ENCODE results near the gene DNAH2.

Gene DNAH2

GRCh38 chr17:7864995-7865650 is 147.6 kb downstream of the DNAH2 start:
- H3K18ac ChIP-seq (ENCODE audit: low read length): no peak overlapping the region
- no CpG with 5 or more reads among the region's 5 CpGs for WGBS (ENCODE audit: extremely low coverage, insufficient coverage, low lambda C conversion rate)
- H3K4me2 ChIP-seq (ENCODE audit: low read length): no peak overlapping the region
- no peak overlapping the region for H4K8ac ChIP-seq (ENCODE audit: low read depth, low read length)
- no peak overlapping the region for H2AK5ac ChIP-seq (ENCODE audit: low read length)
- H3K4me1 ChIP-seq (ENCODE audit: control insufficient read depth, low read depth, low read length): no peaks in the 10 kb centered on the region
- H3K4me3 ChIP-seq (ENCODE audit: low read length): no peak overlapping the region
- no peak for DNase-seq
- no peak overlapping the region for H3K27ac ChIP-seq (ENCODE audit: low read depth, low read length)
- H2BK120ac ChIP-seq (ENCODE audit: low read depth, low read length): no peak overlapping the region
- H4K5ac ChIP-seq (ENCODE audit: low read length): no peak overlapping the region
- no peaks in the 10 kb centered on the region for H3K79me1 ChIP-seq (ENCODE audit: low read length)
- no peaks in the 10 kb centered on the region for H3K36me3 ChIP-seq (ENCODE audit: control insufficient read depth, insufficient read depth, low read length)
- H3K56ac ChIP-seq (ENCODE audit: low read length): no peak overlapping the region
- H2BK15ac ChIP-seq (replicated peaks; ENCODE audit: low read depth): no peak overlapping the region
- no peaks in the 10 kb centered on the region for H3K79me2 ChIP-seq (ENCODE audit: control insufficient read depth, insufficient read depth, low read length)
- H3K9ac ChIP-seq (ENCODE audit: low read length): no peak overlapping the region
- H3K27me3 ChIP-seq (ENCODE audit: insufficient read depth, low read length, poor library complexity): no peaks in the 10 kb centered on the region
- H3K23ac ChIP-seq (ENCODE audit: low read length): no peak overlapping the region
- H2BK5ac ChIP-seq (ENCODE audit: low read length): no peak overlapping the region
- H3K4ac ChIP-seq (ENCODE audit: low read depth, low read length): no peak overlapping the region

GRCh38 chr17:7867881-7868329 is 150.4 kb downstream of the DNAH2 start:
- H3K4me3 ChIP-seq (ENCODE audit: low read length): no peak overlapping the region
- no peak overlapping the region for H4K5ac ChIP-seq (ENCODE audit: low read length)
- no peak overlapping the region for H2AK5ac ChIP-seq (ENCODE audit: low read length)
- no peaks in the 10 kb centered on the region for H3K27me3 ChIP-seq (ENCODE audit: insufficient read depth, low read length, poor library complexity)
- H3K23ac ChIP-seq (ENCODE audit: low read length): no peak overlapping the region
- peaks cover 2% of the 10 kb centered on the region for H3K36me3 ChIP-seq (ENCODE audit: control insufficient read depth, insufficient read depth, low read length)
- DNase-seq: no peak
- H2BK5ac ChIP-seq (ENCODE audit: low read length): no peak overlapping the region
- no peak overlapping the region for H2BK120ac ChIP-seq (ENCODE audit: low read depth, low read length)
- H3K56ac ChIP-seq (ENCODE audit: low read length): no peak overlapping the region
- H4K8ac ChIP-seq (ENCODE audit: low read depth, low read length): no peak overlapping the region
- H3K4me2 ChIP-seq (ENCODE audit: low read length): no peak overlapping the region
- H3K27ac ChIP-seq (ENCODE audit: low read depth, low read length): no peak overlapping the region
- no peak overlapping the region for H3K9ac ChIP-seq (ENCODE audit: low read length)
- no peak overlapping the region for H3K18ac ChIP-seq (ENCODE audit: low read length)
- no peaks in the 10 kb centered on the region for H3K79me1 ChIP-seq (ENCODE audit: low read length)
- no CpG with 5 or more reads among the region's 5 CpGs for WGBS (ENCODE audit: extremely low coverage, insufficient coverage, low lambda C conversion rate)
- H3K4me1 ChIP-seq (ENCODE audit: control insufficient read depth, low read depth, low read length): no peaks in the 10 kb centered on the region
- no peaks in the 10 kb centered on the region for H3K79me2 ChIP-seq (ENCODE audit: control insufficient read depth, insufficient read depth, low read length)
- H3K4ac ChIP-seq (ENCODE audit: low read depth, low read length): no peak overlapping the region
- H2BK15ac ChIP-seq (replicated peaks; ENCODE audit: low read depth): no peak overlapping the region

GRCh38 chr17:7873051-7873450 is 155.5 kb downstream of the DNAH2 start:
- no peak overlapping the region for H3K23ac ChIP-seq (ENCODE audit: low read length)
- H4K5ac ChIP-seq (ENCODE audit: low read length): no peak overlapping the region
- H4K8ac ChIP-seq (ENCODE audit: low read depth, low read length): no peak overlapping the region
- no peak overlapping the region for H3K9ac ChIP-seq (ENCODE audit: low read length)
- DNase-seq: no peak
- H2BK120ac ChIP-seq (ENCODE audit: low read depth, low read length): no peak overlapping the region
- H2AK5ac ChIP-seq (ENCODE audit: low read length): no peak overlapping the region
- WGBS (ENCODE audit: extremely low coverage, insufficient coverage, low lambda C conversion rate): no CpG with 5 or more reads among the region's 4 CpGs
- no peak overlapping the region for H3K27ac ChIP-seq (ENCODE audit: low read depth, low read length)
- no peaks in the 10 kb centered on the region for H3K79me2 ChIP-seq (ENCODE audit: control insufficient read depth, insufficient read depth, low read length)
- no peaks in the 10 kb centered on the region for H3K4me1 ChIP-seq (ENCODE audit: control insufficient read depth, low read depth, low read length)
- no peak overlapping the region for H3K4ac ChIP-seq (ENCODE audit: low read depth, low read length)
- H2BK5ac ChIP-seq (ENCODE audit: low read length): no peak overlapping the region
- no peak overlapping the region for H2BK15ac ChIP-seq (replicated peaks; ENCODE audit: low read depth)
- no peaks in the 10 kb centered on the region for H3K79me1 ChIP-seq (ENCODE audit: low read length)
- no peak overlapping the region for H3K18ac ChIP-seq (ENCODE audit: low read length)
- H3K56ac ChIP-seq (ENCODE audit: low read length): no peak overlapping the region
- no peak overlapping the region for H3K4me3 ChIP-seq (ENCODE audit: low read length)
- peaks cover 2% of the 10 kb centered on the region for H3K36me3 ChIP-seq (ENCODE audit: control insufficient read depth, insufficient read depth, low read length)
- H3K4me2 ChIP-seq (ENCODE audit: low read length): no peak overlapping the region
- no peaks in the 10 kb centered on the region for H3K27me3 ChIP-seq (ENCODE audit: insufficient read depth, low read length, poor library complexity)

GRCh38 chr17:7875804-7876370 is 158.3 kb downstream of the DNAH2 start:
- H3K23ac ChIP-seq (ENCODE audit: low read length): no peak overlapping the region
- H2BK5ac ChIP-seq (ENCODE audit: low read length): no peak overlapping the region
- H3K4me1 ChIP-seq (ENCODE audit: control insufficient read depth, low read depth, low read length): no peaks in the 10 kb centered on the region
- no peak overlapping the region for H3K9ac ChIP-seq (ENCODE audit: low read length)
- no peak overlapping the region for H2BK15ac ChIP-seq (replicated peaks; ENCODE audit: low read depth)
- no peaks in the 10 kb centered on the region for H3K79me2 ChIP-seq (ENCODE audit: control insufficient read depth, insufficient read depth, low read length)
- peaks cover 9% of the 10 kb centered on the region for H3K36me3 ChIP-seq (ENCODE audit: control insufficient read depth, insufficient read depth, low read length)
- no peak overlapping the region for H2BK120ac ChIP-seq (ENCODE audit: low read depth, low read length)
- WGBS (ENCODE audit: extremely low coverage, insufficient coverage, low lambda C conversion rate): no CpG with 5 or more reads among the region's 2 CpGs
- no peak overlapping the region for H2AK5ac ChIP-seq (ENCODE audit: low read length)
- H3K4me3 ChIP-seq (ENCODE audit: low read length): no peak overlapping the region
- peaks cover 1% of the 10 kb centered on the region for H3K79me1 ChIP-seq (ENCODE audit: low read length)
- no peak overlapping the region for H4K5ac ChIP-seq (ENCODE audit: low read length)
- H3K18ac ChIP-seq (ENCODE audit: low read length): no peak overlapping the region
- H3K27me3 ChIP-seq (ENCODE audit: insufficient read depth, low read length, poor library complexity): no peaks in the 10 kb centered on the region
- no peak for DNase-seq
- no peak overlapping the region for H3K4me2 ChIP-seq (ENCODE audit: low read length)
- H3K56ac ChIP-seq (ENCODE audit: low read length): no peak overlapping the region
- no peak overlapping the region for H3K4ac ChIP-seq (ENCODE audit: low read depth, low read length)
- H4K8ac ChIP-seq (ENCODE audit: low read depth, low read length): no peak overlapping the region
- H3K27ac ChIP-seq (ENCODE audit: low read depth, low read length): no peak overlapping the region

- Histone ChIP-seq H3K4ac (ENCODE audit: low read depth, low read length) (no peak overlapping the region), H3K36me3 (ENCODE audit: control insufficient read depth, insufficient read depth, low read length) (peaks cover 11% of the 10 kb centered on the region), H2AK5ac (ENCODE audit: low read length) (no peak overlapping the region), H3K9ac (ENCODE audit: low read length) (no peak overlapping the region), H3K56ac (ENCODE audit: low read length) (no peak overlapping the region), H2BK15ac (replicated peaks; ENCODE audit: low read depth) (no peak overlapping the region), H3K79me2 (ENCODE audit: control insufficient read depth, insufficient read depth, low read length) (no peaks in the 10 kb centered on the region), H3K23ac (ENCODE audit: low read length) (no peak overlapping the region), H3K4me2 (ENCODE audit: low read length) (no peak overlapping the region), H3K27me3 (ENCODE audit: insufficient read depth, low read length, poor library complexity) (no peaks in the 10 kb centered on the region), H4K8ac (ENCODE audit: low read depth, low read length) (no peak overlapping the region), H3K27ac (ENCODE audit: low read depth, low read length) (no peak overlapping the region), H4K5ac (ENCODE audit: low read length) (no peak overlapping the region), H3K4me3 (ENCODE audit: low read length) (no peak overlapping the region), H3K18ac (ENCODE audit: low read length) (no peak overlapping the region), H3K4me1 (ENCODE audit: control insufficient read depth, low read depth, low read length) (no peaks in the 10 kb centered on the region), H3K79me1 (ENCODE audit: low read length) (peaks cover 3% of the 10 kb centered on the region), H2BK5ac (ENCODE audit: low read length) (no peak overlapping the region), H2BK120ac (ENCODE audit: low read depth, low read length) (no peak overlapping the region)
- no peak for DNase-seq
- WGBS (ENCODE audit: extremely low coverage, insufficient coverage, low lambda C conversion rate): no CpG with 5 or more reads among the region's 7 CpGs
Measured at GRCh38 chr17:7878234-7878633, 160.7 kb downstream of the DNAH2 start.
